NCI-H774 (cell line): Measurements from ENCODE around the gene DEK.
A peak's percentile ranks its signal among the peaks of the same experiment; 100 is the strongest.
"Not testable (repeated sequence)": the region's sequence is repeated elsewhere in the genome, so short reads cannot be mapped to it uniquely, and the experiment has no call there.

Experiments
- DNase-seq: peaks from one replicate; lab custom pipeline; 2025; lab: John Stamatoyannopoulos, UW

Gene DEK

GRCh38 chr6:18240230-18240629 lies 24.1 kb downstream of the DEK start:
- DNase-seq, result no peak

- no peak for DNase-seq
Observed at GRCh38 chr6:18237167-18237566, 27.2 kb downstream of the DEK start.

GRCh38 chr6:18235524-18235923 lies 28.8 kb downstream of the DEK start:
- no peak for DNase-seq

DNA sequence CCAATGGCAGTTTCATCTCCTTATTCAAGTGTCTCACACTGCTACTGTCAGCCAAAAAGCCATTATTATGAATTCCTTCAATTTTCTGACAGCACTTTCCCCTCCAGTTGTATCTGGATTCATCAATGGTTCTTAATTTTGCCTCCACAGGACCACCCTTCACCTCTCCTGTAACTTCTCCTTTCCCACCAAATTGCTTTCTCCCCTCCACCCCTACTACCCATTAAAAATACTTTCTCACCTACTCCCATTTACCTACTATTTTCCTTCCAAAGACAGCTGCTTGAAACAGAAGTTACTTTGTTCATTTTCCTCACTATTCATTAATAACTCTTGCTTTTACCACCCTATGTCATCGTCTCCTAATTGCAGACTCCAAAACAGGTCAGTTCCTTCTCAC lies 29.8 kb downstream of the DEK start:
- no peak for DNase-seq

DNA sequence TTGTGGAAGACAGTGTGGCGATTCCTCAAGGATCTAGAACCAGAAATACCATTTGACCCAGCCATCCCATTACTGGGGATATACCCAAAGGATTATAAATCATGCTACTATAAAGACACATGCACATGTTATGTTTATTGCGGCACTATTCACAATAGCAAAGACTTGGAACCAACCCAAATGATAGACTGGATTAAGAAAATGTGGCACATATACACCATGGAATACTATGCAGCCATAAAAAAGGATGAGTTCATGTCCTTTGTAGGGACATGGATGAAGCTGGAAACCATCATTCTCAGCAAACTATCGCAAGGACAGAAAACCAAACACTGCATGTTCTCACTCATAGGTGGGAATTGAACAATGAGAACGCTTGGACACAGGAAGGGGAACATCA lies 30.6 kb downstream of the DEK start:
- DNase-seq, result not testable (repeated sequence)

- DNase-seq, result not testable (repeated sequence)
Observed at GRCh38 chr6:18231856-18232255, 32.5 kb downstream of the DEK start.

GRCh38 chr6:18228590-18228989 lies 35.7 kb downstream of the DEK start:
- DNase-seq, result not testable (repeated sequence)

GRCh38 chr6:18227166-18227565 lies 37.2 kb downstream of the DEK start:
- DNase-seq, result not testable (repeated sequence)

DNA sequence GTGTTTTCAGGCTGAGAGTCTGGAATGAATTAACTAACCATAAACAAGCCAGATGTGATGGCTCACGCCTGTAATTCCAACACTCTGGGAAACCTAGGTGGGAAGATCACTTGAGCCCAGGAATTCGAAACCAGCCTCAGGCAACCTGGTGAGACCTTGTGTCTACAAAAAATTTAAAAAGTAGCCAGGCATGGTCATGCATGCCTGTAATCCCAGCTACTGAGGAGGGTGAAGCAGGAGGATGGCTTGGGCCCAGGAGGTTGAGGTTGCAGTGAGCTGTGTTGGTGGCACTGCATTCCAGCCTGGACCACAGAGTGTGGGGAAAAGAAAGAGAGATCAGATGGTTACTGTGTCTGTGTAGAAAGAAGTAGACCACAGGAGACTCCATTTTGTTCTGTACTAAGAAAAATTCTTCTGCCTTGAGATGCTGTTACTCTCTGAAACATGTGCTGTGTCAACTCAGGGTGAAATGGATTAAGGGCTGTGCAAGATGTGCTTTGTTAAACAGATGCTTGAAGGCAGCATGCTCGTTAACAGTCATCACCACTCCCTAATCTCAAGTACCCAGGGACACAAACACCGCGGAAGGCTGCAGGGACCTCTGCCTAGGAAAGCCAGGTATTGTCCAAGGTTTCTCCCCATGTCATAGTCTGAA lies 37.8 kb downstream of the DEK start:
- DNase-seq, result not testable (repeated sequence)

DNA sequence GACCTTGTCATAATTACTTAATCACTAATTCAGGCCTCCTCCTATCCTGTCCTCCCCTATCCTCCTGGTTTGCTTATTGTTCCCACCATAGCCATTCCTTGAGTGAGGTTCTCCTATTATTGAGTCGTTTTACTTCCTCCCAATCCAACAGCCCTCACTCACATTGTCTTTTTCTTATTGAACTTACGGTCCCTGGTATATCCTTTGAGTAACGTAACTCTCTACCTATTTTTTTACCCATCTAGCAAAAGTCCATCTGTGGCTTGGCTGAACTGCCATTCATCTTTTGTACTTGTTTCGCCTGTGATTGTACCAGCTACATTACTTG lies 43.1 kb downstream of the DEK start:
- no peak for DNase-seq

DNA sequence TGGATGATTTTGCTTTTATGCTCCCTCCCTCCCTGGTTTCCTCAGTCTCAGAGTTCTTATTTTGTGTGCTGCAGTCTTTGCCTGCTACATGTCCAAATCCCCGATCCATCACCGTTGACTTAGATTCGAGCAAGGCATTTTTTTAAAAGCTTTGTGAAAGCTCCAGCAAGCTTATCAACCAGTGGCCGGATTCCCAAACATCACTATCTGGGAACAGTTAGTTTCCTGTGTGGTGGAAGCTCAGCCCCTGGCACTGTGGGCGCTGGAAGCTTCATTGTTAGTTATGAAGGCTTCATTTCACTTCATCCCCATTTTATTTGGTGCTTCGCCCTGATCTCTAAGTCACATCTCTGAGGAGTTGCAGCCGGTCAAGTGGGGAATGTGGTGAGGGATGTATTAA lies 44.7 kb downstream of the DEK start:
- DNase-seq, result no peak

DNA sequence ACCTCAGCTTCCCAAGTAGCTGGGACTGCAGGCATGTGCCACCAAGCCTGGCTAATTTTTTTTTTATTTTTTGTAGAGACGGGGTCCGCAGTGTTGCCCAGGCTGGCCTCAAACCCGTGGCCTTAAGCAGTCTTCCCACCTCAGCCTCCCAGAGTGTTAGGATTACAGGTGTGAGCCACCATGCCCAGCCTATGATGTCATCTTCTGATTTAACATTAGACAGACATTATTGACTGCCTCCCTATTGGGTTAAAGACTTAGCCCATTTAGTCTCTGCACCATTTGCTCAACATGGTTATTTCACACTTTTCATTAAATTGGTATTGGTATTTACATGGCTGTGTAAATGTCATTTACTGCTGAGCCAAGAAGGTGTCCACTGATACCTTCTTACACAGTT lies 46.1 kb downstream of the DEK start:
- DNase-seq, result no peak

DNA sequence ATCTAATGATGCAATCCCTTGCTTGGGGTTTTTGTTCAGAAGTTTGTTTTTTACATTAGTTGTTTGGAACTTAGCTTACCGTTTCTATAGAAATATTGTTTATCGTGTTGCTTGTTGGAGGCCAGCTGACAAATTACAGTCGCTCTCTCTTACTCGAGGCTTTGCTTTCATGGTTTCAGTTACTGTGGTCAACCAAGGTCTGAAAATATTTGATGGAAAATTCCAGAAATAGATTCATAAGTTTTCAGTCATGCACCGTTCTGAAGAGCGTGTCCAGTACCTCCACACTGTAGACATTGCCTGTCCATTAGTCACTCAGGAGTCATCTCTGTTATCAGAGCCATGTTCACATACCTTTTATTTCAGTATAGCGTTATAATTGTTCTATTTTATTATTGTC lies 47.9 kb downstream of the DEK start:
- DNase-seq, result no peak

DNA sequence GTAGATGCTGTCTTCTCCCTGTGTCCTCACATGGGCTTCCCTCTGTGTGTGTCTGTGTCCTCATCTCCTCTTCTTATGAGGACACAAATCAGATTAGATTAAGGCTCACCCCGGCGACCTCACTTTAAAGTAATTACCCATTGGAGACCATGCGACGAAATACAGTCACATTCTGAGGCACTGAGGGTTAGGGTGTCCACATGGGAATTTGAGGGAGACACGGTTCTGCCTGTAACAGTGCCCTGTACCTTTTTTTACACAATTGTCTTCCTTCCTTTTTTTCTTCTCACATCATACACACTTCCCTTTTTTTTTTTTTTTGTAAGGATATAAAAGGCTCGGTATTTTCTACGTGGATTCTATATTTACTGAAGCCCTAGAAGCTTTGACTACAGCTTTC lies 48.9 kb downstream of the DEK start:
- DNase-seq, result no peak

GRCh38 chr6:18214003-18214402 lies 50.3 kb downstream of the DEK start:
- DNase-seq, result no peak

DNA sequence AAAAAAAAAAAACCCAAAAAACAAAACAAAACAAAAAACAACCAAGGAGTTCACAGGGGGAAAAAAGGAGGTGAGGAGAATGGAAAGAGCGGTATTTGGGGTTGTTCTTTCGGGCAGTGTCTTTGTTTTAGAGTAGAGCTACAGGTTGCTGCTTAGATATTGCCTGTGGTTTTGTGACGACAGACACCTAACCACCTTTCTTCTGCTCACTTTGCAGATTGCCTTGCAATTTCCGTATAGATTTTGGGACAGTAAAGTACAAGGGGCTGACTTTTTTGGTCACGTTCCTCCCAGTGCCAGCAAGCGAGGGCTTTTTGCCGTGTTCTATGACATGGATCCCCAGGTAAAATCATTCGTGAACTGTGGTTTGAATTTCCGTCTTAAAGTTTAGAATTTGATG lies 50.9 kb downstream of the DEK start:
- DNase-seq, result no peak

- no peak for DNase-seq
Observed at GRCh38 chr6:18212231-18212630, 52.1 kb downstream of the DEK start.

DNA sequence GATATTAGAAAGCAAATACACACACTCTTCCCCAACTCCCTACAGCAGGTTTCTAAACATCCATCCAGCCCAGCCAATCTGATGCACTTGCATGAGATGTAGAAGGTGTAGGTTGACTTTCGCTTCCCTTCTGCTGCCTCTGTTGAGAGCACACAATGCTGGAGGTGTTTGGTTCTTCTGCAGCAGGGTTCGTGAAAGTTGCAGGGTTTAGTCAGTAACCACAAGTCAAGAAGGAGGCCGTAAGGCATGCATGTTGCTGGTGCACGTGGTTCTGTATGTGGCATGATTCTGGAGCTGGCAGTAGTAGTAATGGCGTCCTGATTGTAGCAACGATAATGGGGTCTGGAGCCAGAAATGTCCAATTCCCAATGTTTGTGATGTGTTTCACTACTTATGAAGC lies 53.0 kb downstream of the DEK start:
- no peak for DNase-seq

DNA sequence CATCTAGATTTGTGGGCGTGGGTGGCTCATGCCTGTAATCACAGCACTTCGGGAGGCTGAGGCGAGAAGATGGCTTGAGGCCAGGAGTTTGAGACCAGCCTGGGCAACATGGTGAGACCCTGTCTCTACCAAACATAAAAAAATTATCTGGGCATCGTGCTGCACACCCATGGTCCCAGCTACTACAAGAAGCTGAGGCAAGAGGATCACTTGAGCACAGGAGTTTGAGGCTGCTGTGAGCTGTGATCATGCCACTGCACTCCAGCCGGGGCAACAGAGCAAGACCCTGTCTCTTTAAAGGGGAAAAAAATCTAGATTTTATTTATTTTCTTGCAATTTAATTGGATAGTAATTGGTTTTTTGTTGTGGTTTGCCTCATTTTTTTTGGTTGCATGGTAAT lies 53.6 kb downstream of the DEK start:
- DNase-seq, result no peak

GRCh38 chr6:18209539-18210197 lies 54.7 kb downstream of the DEK start:
- peak; percentile 13 for DNase-seq

- not testable (repeated sequence) for DNase-seq
Observed at GRCh38 chr6:18208778-18209177, 55.6 kb downstream of the DEK start.

- DNase-seq, result peak; percentile 52
Observed at GRCh38 chr6:18207949-18208348, 56.4 kb downstream of the DEK start.

GRCh38 chr6:18207438-18207837 lies 56.9 kb downstream of the DEK start:
- peak; percentile 27 for DNase-seq

GRCh38 chr6:18206591-18206990 lies 57.7 kb downstream of the DEK start:
- no peak for DNase-seq
